Upper lobe of left lung (tissue), 4 donors: Measurements from ENCODE around the gene AGAP1.

ENCODE experiments used
- EP300 ChIP-seq, 4 donors: sonication (generic); formaldehyde crosslinking; IDR thresholded peaks; one replicate each; pipeline ENCODE4 v1.5.1; 2017; ENCODE audit warnings: antibody characterized with exemption in 4 of 4, control low read depth in 2 of 4
- POLR2A ChIP-seq, 4 donors: fragments of 450-650 bp; IDR thresholded peaks; one replicate each; pipeline ENCODE4 v1.5.1; 2016 to 2017; ENCODE audit warnings: antibody characterized with exemption in 4 of 4, mild to moderate bottlenecking in 2 of 4

DNA sequence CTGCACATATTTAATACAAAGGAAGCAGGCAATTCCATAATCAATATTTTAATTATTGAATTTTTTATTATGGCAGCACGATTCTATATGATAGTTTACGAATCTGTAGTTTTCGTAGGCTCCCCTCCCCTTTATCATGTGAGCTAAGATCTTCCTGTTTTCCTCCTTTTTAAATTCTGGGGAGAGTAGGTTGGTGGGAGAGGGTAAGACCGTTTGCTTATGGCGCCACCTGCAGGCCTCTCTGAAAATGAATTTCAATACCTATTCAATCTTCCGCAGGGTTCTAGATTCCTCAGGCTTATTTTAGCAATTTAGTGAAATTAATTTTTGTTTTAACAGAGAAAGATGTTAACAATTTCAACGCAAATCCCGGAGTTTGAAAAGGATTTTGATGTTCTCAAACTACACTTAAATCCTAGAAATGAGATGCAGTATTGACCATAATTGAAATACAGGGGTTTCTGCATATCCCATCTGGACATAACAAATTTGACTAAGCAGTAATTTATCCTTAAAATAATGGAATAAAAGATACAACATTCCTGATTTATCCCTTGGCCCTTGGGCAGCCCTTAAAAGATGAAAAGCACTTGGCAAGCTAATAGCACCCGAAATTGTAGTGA is 687.1 kb downstream of the AGAP1 start:
- TF ChIP-seq POLR2A (IDR thresholded peaks at IDR 0.05) (no peak), EP300 (IDR thresholded peaks at IDR 0.05) (no peak)
